ENCODE results near the gene RAB3GAP2.
"Not testable (repeated sequence)": the region's sequence is repeated elsewhere in the genome, so short reads cannot be mapped to it uniquely, and the experiment has no call there.

Gene RAB3GAP2

DNA sequence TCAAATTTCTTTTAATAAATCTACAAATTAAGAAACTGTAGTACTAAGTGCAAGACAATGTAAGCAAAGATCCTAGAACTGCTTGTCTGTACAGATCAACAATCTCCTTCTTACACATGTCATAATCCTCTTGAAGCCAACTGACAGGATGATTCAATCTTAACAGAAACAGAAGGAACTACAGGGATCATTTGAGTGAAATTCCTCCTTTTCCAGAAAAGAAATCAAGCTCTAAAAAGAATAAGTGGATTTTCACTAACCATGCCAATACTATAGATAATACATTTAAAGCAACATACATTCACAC is 53.2 kb downstream of the RAB3GAP2 start:
- Histone ChIP-seq H3K4me1 (ENCODE audit: control insufficient read depth, low read length) (peaks cover 53% of the 10 kb centered on the region), H3K27me3 (ENCODE audit: control insufficient read depth, low read length) (no peaks in the 10 kb centered on the region), H3F3A (ENCODE audit: control insufficient read depth, insufficient read depth) (peaks cover 15% of the 10 kb centered on the region), H3K4me2 (ENCODE audit: low read length) (peak overlapping the region; percentile 67), H4K20me1 (ENCODE audit: control insufficient read depth, insufficient read depth, low read depth, low read length) (0 out of 2 replicates have a peak, but pooled peaks cover 3% of the 10 kb centered on the region), H3K36me3 (ENCODE audit: control insufficient read depth, low read length) (peaks cover 14% of the 10 kb centered on the region), H3K9me2 (replicated peaks; ENCODE audit: control insufficient read depth, low read length) (no peaks in the 10 kb centered on the region), H3K9me3 (ENCODE audit: control insufficient read depth, insufficient read depth, low read length) (no peaks in the 10 kb centered on the region), H3K27ac (ENCODE audit: low read depth, low read length) (peak overlapping the region; percentile 67), H3K79me2 (ENCODE audit: control insufficient read depth, low read length) (peaks cover 84% of the 10 kb centered on the region), H3K4me3 (ENCODE audit: low read length) (peak overlapping the region; percentile 49; the same call in 1 of the 2 replicates)
- TF ChIP-seq EZH2phosphoT487 (IDR thresholded peaks at IDR 0.05; ENCODE audit: borderline replicate concordance, low read length), result no peak
- TF ChIP-seq, protein P1, sequence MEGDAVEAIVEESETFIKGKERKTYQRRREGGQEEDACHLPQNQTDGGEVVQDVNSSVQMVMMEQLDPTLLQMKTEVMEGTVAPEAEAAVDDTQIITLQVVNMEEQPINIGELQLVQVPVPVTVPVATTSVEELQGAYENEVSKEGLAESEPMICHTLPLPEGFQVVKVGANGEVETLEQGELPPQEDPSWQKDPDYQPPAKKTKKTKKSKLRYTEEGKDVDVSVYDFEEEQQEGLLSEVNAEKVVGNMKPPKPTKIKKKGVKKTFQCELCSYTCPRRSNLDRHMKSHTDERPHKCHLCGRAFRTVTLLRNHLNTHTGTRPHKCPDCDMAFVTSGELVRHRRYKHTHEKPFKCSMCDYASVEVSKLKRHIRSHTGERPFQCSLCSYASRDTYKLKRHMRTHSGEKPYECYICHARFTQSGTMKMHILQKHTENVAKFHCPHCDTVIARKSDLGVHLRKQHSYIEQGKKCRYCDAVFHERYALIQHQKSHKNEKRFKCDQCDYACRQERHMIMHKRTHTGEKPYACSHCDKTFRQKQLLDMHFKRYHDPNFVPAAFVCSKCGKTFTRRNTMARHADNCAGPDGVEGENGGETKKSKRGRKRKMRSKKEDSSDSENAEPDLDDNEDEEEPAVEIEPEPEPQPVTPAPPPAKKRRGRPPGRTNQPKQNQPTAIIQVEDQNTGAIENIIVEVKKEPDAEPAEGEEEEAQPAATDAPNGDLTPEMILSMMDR (IDR thresholded peaks at IDR 0.05; ENCODE audit: low read depth, low read length, poor library complexity, severe bottlenecking), result no peak

DNA sequence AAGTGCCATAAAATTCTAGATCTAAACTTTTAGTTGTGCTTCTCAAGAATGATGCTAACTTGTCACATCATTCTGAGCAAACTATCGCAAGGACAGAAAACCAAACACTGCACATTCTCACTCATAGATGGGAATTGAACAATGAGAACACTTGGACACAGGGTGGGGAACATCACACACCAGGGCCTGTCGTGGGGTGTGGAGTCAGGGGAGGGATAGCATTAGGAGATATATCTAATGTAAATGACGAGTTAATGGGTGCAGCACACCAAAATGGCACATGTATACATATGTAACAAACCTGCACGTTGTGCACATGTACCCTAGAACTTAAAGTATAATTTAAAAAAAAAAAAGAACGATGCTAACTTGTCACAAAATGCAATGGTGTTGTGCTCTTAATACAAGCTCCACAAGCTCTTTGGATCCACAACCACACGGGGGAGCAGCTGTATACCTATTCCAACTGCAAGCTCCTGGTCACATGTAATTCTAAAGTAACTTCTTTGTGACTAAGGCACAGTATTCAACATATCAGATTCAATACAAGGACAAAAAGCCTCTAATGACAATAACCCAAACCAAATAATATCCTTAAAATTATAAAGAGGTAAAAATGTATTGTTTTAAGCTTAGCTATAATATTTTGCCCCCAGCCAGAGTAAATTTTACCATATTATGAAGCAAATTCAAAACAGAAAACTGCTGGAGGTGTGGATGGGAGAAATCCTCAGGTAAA is 53.7 kb downstream of the RAB3GAP2 start:
- not testable (repeated sequence) for H3K9me3 ChIP-seq (ENCODE audit: control insufficient read depth, insufficient read depth, low read length); H3K27me3 ChIP-seq (ENCODE audit: control insufficient read depth, low read length); H4K20me1 ChIP-seq (ENCODE audit: control insufficient read depth, insufficient read depth, low read depth, low read length); H3K4me3 ChIP-seq (ENCODE audit: low read length); H3K9me2 ChIP-seq (replicated peaks; ENCODE audit: control insufficient read depth, low read length)
- Histone ChIP-seq H3K4me2 (ENCODE audit: low read length) (peak overlapping the region; percentile 67; the same call in 1 of the 2 replicates), H3F3A (ENCODE audit: control insufficient read depth, insufficient read depth) (peaks cover 15% of the 10 kb centered on the region), H3K36me3 (ENCODE audit: control insufficient read depth, low read length) (peaks cover 14% of the 10 kb centered on the region), H3K27ac (ENCODE audit: low read depth, low read length) (peak overlapping the region; percentile 67), H3K79me2 (ENCODE audit: control insufficient read depth, low read length) (peaks cover 79% of the 10 kb centered on the region), H3K4me1 (ENCODE audit: control insufficient read depth, low read length) (peaks cover 48% of the 10 kb centered on the region)
- TF ChIP-seq, protein P1 (IDR thresholded peaks at IDR 0.05; ENCODE audit: low read depth, low read length, poor library complexity, severe bottlenecking), result peak; percentile 63

DNA sequence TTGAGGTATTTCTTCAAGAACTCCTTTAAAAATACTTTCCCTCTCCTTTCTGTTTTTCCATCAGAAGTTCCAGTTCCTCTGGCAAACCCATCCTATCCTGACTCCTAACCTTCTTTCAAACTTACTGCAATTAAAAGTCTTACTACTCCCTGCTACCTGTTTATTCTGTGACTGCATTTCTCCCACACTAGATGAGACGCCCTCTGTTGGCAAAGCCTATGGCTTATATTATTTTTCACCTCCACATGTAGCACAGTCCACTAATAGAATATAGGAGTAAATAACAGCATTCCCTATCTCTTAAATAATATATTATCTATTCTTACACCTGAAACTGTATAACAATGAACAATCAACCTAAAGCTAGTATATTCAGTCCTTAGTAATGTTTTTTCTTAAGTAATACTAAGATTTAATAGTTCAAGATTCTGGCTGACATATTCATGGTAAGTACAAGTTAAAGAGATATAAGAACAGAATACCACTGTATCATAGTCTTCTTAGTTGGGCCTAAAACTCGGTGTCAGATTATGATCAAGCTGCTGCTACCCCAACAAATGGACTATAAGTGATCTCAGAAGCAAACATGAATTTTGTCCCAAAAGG is 54.8 kb downstream of the RAB3GAP2 start:
- Histone ChIP-seq H3K4me1 (ENCODE audit: control insufficient read depth, low read length) (peaks cover 37% of the 10 kb centered on the region), H3K4me2 (ENCODE audit: low read length) (no peak overlapping the region), H3K4me3 (ENCODE audit: low read length) (no peak overlapping the region), H3K27me3 (ENCODE audit: control insufficient read depth, low read length) (no peaks in the 10 kb centered on the region), H3K27ac (ENCODE audit: low read depth, low read length) (no peak overlapping the region), H3K9me2 (replicated peaks; ENCODE audit: control insufficient read depth, low read length) (no peaks in the 10 kb centered on the region), H3K36me3 (ENCODE audit: control insufficient read depth, low read length) (peaks cover 14% of the 10 kb centered on the region), H3K79me2 (ENCODE audit: control insufficient read depth, low read length) (peaks cover 71% of the 10 kb centered on the region), H4K20me1 (ENCODE audit: control insufficient read depth, insufficient read depth, low read depth, low read length) (0 out of 2 replicates have a peak, but pooled peaks cover 3% of the 10 kb centered on the region), H3K9me3 (ENCODE audit: control insufficient read depth, insufficient read depth, low read length) (no peaks in the 10 kb centered on the region), H3F3A (ENCODE audit: control insufficient read depth, insufficient read depth) (peaks cover 12% of the 10 kb centered on the region)
- TF ChIP-seq, protein P1 (IDR thresholded peaks at IDR 0.05; ENCODE audit: low read depth, low read length, poor library complexity, severe bottlenecking), result peak; percentile 73
- TF ChIP-seq EZH2phosphoT487 (IDR thresholded peaks at IDR 0.05; ENCODE audit: borderline replicate concordance, low read length), result no peak
